Tibial artery (tissue), 4 donors: Measurements from ENCODE around the gene GNG12.

Experiments used
- DNase-seq, 2 donors: peaks; one replicate each; pipeline ENCODE4 v3.0.0-alpha.2; 2019
- H3K27ac ChIP-seq, 2 donors: fragments of 200-600 bp; sonication (generic) in 1 of 2; 1 replicate in 1 of 2; 2 replicates in 1 of 2; pipeline ENCODE4 v1.5.1; 2018 to 2019; ENCODE audit warnings: mild to moderate bottlenecking in 1 of 2
- H3K27me3 ChIP-seq, 2 donors: fragments of 200-600 bp; sonication (generic) in 1 of 2; one replicate each; pipeline versions ENCODE4 v1.5.1 to v1.6.0; 2016 to 2019
- H3K36me3 ChIP-seq, 3 donors: fragments of 200-600 bp; sonication (generic) in 2 of 3; one replicate each; pipeline ENCODE4 v1.5.1; 2016 to 2019; ENCODE audit warnings: mild to moderate bottlenecking in 2 of 3
- H3K4me1 ChIP-seq, 4 donors: fragments of 200-600 bp; sonication (generic) in 2 of 4; 1 replicate in 3 of 4; 2 replicates in 1 of 4; pipeline ENCODE4 v1.5.1; 2016 to 2019
- H3K4me3 ChIP-seq, 2 donors: fragments of 200-600 bp; sonication (generic) in 1 of 2; 1 replicate in 1 of 2; 2 replicates in 1 of 2; pipeline ENCODE4 v1.5.1; 2018 to 2019; ENCODE audit warnings: mild to moderate bottlenecking in 2 of 2
- H3K9me3 ChIP-seq, 3 donors: fragments of 200-600 bp; sonication (generic) in 1 of 3; one replicate each; pipeline ENCODE4 v1.5.1; 2016 to 2019
- CTCF ChIP-seq, 2 experiments: fragments of 200-600 bp in 1 of 2; fragments of 450-650 bp in 1 of 2; IDR thresholded peaks; one replicate each; pipeline ENCODE4 v1.5.1; 2017 to 2019; ENCODE audit warnings: antibody characterized with exemption in 2 of 2, mild to moderate bottlenecking in 1 of 2, moderate library complexity in 1 of 2
- intact Hi-C: fragments of 100-400 bp; cut with DNase I; formaldehyde crosslinking; loops from one replicate; pipeline ENCODE4 v1.15.0; 2023; ENCODE audit warnings: low total_unique reads

The GNG12 gene

GRCh38 chr1:67869233-67869632 is 36.0 kb upstream of the GNG12 start:
- Histone ChIP-seq H3K27me3 (no peaks in the 10 kb centered on the region), H3K9me3 (no peaks in the 10 kb centered on the region), H3K27ac (no peak overlapping the region), H3K4me1 (no peaks in the 10 kb centered on the region), H3K4me3 (no peak overlapping the region), H3K36me3 (no peaks in the 10 kb centered on the region)
- no peak for DNase-seq
- no peak for TF ChIP-seq CTCF (IDR thresholded peaks at IDR 0.05)
- intact Hi-C loops: loop anchor here (10.0 kb wide), 1 partner anchor 476 kb away; no protein-coding TSS in a partner anchor

GRCh38 chr1:67863637-67864036 is 30.4 kb upstream of the GNG12 start:
- intact Hi-C loops: loop anchor here (10.0 kb wide), 1 partner anchor 481 kb away; no protein-coding TSS in a partner anchor
- no peak overlapping the region for H3K27ac ChIP-seq
- no peaks in the 10 kb centered on the region for H3K9me3 ChIP-seq
- H3K4me3 ChIP-seq: no peak overlapping the region
- TF ChIP-seq CTCF (IDR thresholded peaks at IDR 0.05): no peak
- H3K4me1 ChIP-seq: no peaks in the 10 kb centered on the region
- H3K27me3 ChIP-seq: no peaks in the 10 kb centered on the region
- no peak for DNase-seq
- H3K36me3 ChIP-seq: no peaks in the 10 kb centered on the region

GRCh38 chr1:67862685-67863084 is 29.4 kb upstream of the GNG12 start:
- H3K9me3 ChIP-seq: no peaks in the 10 kb centered on the region
- TF ChIP-seq CTCF (IDR thresholded peaks at IDR 0.05): no peak
- H3K27me3 ChIP-seq: no peaks in the 10 kb centered on the region
- intact Hi-C loops: loop anchor here (10.0 kb wide), 1 partner anchor 482 kb away; no protein-coding TSS in a partner anchor
- no peaks in the 10 kb centered on the region for H3K4me1 ChIP-seq
- no peak overlapping the region for H3K4me3 ChIP-seq
- no peak for DNase-seq
- no peaks in the 10 kb centered on the region for H3K36me3 ChIP-seq
- no peak overlapping the region for H3K27ac ChIP-seq

GRCh38 chr1:67861856-67862516 is 28.7 kb upstream of the GNG12 start:
- DNase-seq: no peak
- no peak for TF ChIP-seq CTCF (IDR thresholded peaks at IDR 0.05)
- Histone ChIP-seq H3K9me3 (no peaks in the 10 kb centered on the region), H3K36me3 (no peaks in the 10 kb centered on the region), H3K4me1 (no peaks in the 10 kb centered on the region), H3K4me3 (no peak overlapping the region), H3K27ac (no peak overlapping the region), H3K27me3 (no peaks in the 10 kb centered on the region)
- intact Hi-C loops: loop anchor here (10.0 kb wide), 1 partner anchor 483 kb away; no protein-coding TSS in a partner anchor

GRCh38 chr1:67860776-67861175 is 27.5 kb upstream of the GNG12 start:
- H3K36me3 ChIP-seq: no peaks in the 10 kb centered on the region
- H3K27me3 ChIP-seq: no peaks in the 10 kb centered on the region
- intact Hi-C loops: loop anchor here (10.0 kb wide), 1 partner anchor 484 kb away; no protein-coding TSS in a partner anchor
- no peak overlapping the region for H3K4me3 ChIP-seq
- H3K27ac ChIP-seq: no peak overlapping the region
- no peaks in the 10 kb centered on the region for H3K4me1 ChIP-seq
- DNase-seq: no peak
- no peaks in the 10 kb centered on the region for H3K9me3 ChIP-seq
- no peak for TF ChIP-seq CTCF (IDR thresholded peaks at IDR 0.05)
